HCT116 (cell line): ENCODE measurements around the gene TAOK3. TPM values are rescaled to one million over a fixed set of nuclear protein-coding genes. Genes with fewer than 3 reads are reported as not detected.
A peak's percentile ranks its signal among the peaks of the same experiment; 100 is the strongest.

Experiments
- ATAC-seq: fragments of 200-7000 bp; cut with Tn5 transposase; 2 replicates; pipeline ENCODE4 v1.9.1; 2020; ENCODE audit warnings: mild to moderate bottlenecking, moderate library complexity
- BruUV-seq: library from RNA; stranded (reverse); fragments of 400-500 nt; replicated peaks from 2 replicates; lab custom pipeline; 2021; lab: Mats Ljungman, UMichigan
- CTCF ChIA-PET: fragments of 300-600 bp; sonication (Branson Sonifier 250); formaldehyde crosslinking; loops from one replicate; lab custom pipeline; 2021; ENCODE audit warnings: antibody characterized with exemption; lab: Charles Lee
- POLR2A ChIA-PET: fragments of 300-600, 350-600 bp; sonication (Branson Sonifier 250); formaldehyde crosslinking; loops from one replicate; lab custom pipeline; 2021; ENCODE audit warnings: antibody characterized with exemption; lab: Charles Lee
- RAD21 ChIA-PET, 2 experiments: fragments of 300-600 bp; sonication (Branson Sonifier 250); formaldehyde crosslinking; loops; one replicate each; lab custom pipeline; 2023; ENCODE audit warnings: low total read pairs in 2 of 2; ENCODE audit not compliant: uncharacterized antibody in 2 of 2, unreplicated experiment in 2 of 2, low non-redundant PET in 1 of 2; lab: Charles Lee
- DNase-seq: peaks from one replicate; pipeline ENCODE4 v3.0.0-alpha.2; 2010; ENCODE audit warnings: low read depth, low spot score
- H2AFZ ChIP-seq: fragments of 200-600 bp; shearing (Covaris generic), sonication (generic); 2 replicates; pipeline ENCODE4 v1.6.1; 2017; ENCODE audit warnings: low read depth, mixed run types, mixed read lengths, antibody characterized with exemption, low read length; ENCODE audit not compliant: poor library complexity, severe bottlenecking
- H3K27ac ChIP-seq: 2 replicates; pipeline ENCODE4 v1.5.1; 2012; ENCODE audit warnings: low read depth, low read length
- H3K27me3 ChIP-seq: fragments of 200-600 bp; sonication (generic); 2 replicates; pipeline ENCODE4 v1.6.1; 2016; ENCODE audit warnings: mixed run types, low read length, mixed read lengths; ENCODE audit not compliant: insufficient read depth
- H3K36me3 ChIP-seq, 2 experiments: fragments of 200-500 bp in 1 of 2; fragments of 200-600 bp in 1 of 2; sonication (Bioruptor generic) in 1 of 2; sonication (generic) in 1 of 2; 2 replicates each; pipeline versions ENCODE4 v1.5.1 to v1.6.1; 2014 to 2016; ENCODE audit warnings: low read length in 2 of 2, inconsistent platforms in 1 of 2, mixed read lengths in 1 of 2, mixed run types in 1 of 2; ENCODE audit not compliant: insufficient read depth in 2 of 2, control insufficient read depth in 1 of 2
- H3K4me1 ChIP-seq, 2 experiments: fragments of 200-600 bp in 1 of 2; sonication (generic) in 1 of 2; 2 replicates each; pipeline versions ENCODE4 v1.5.1 to v1.6.1; 2012 to 2017; ENCODE audit warnings: low read length in 2 of 2, inconsistent platforms in 1 of 2, mild to moderate bottlenecking in 1 of 2, mixed read lengths in 1 of 2, mixed run types in 1 of 2, moderate library complexity in 1 of 2; ENCODE audit not compliant: insufficient read depth in 2 of 2, control insufficient read depth in 1 of 2
- H3K4me2 ChIP-seq: fragments of 200-600 bp; sonication (generic); 2 replicates; pipeline ENCODE4 v1.6.1; 2017; ENCODE audit warnings: mixed run types, low read length, mixed read lengths
- H3K4me3 ChIP-seq, 2 experiments: fragments of 200-600 bp in 1 of 2; sonication (generic) in 1 of 2; replicated peaks in 1 of 2; 2 replicates each; pipeline ENCODE4 v1.5.1; 2011 to 2016; ENCODE audit warnings: low read length in 2 of 2, control low read depth in 1 of 2, low read depth in 1 of 2, mild to moderate bottlenecking in 1 of 2, mixed read lengths in 1 of 2, mixed run types in 1 of 2
- H3K79me2 ChIP-seq: fragments of 200-600 bp; sonication (generic); 2 replicates; pipeline ENCODE4 v1.6.1; 2017; ENCODE audit warnings: mild to moderate bottlenecking, mixed run types, low read length, moderate library complexity, mixed read lengths; ENCODE audit not compliant: insufficient read depth
- H3K9ac ChIP-seq: fragments of 200-600 bp; sonication (generic); 2 replicates; pipeline ENCODE4 v1.6.1; 2016; ENCODE audit warnings: low read length, mixed read lengths
- H3K9me2 ChIP-seq: fragments of 200-600 bp; sonication (generic), shearing (Covaris generic); 2 replicates; pipeline ENCODE4 v1.6.1; 2017; ENCODE audit warnings: mixed run types, mild to moderate bottlenecking, moderate library complexity; ENCODE audit not compliant: insufficient read depth
- H3K9me3 ChIP-seq, 2 experiments: fragments of 200-500 bp in 1 of 2; fragments of 200-600 bp in 1 of 2; sonication (Bioruptor generic) in 1 of 2; sonication (generic) in 1 of 2; 2 replicates each; pipeline ENCODE4 v1.6.1; 2014 to 2017; ENCODE audit warnings: low read length in 2 of 2, mixed read lengths in 2 of 2, inconsistent platforms in 1 of 2, low read depth in 1 of 2, mild to moderate bottlenecking in 1 of 2, mixed run types in 1 of 2, moderate library complexity in 1 of 2; ENCODE audit not compliant: control insufficient read depth in 1 of 2, insufficient read depth in 1 of 2
- H4K20me1 ChIP-seq: fragments of 200-600 bp; sonication (generic), shearing (Covaris generic); 2 replicates; pipeline ENCODE4 v1.6.1; 2017; ENCODE audit warnings: mixed run types, mild to moderate bottlenecking, moderate library complexity; ENCODE audit not compliant: insufficient read depth
- CBX3 ChIP-seq: IDR thresholded peaks from 2 replicates; pipeline ENCODE4 v1.6.1; 2012; ENCODE audit warnings: low read depth
- CEBPB ChIP-seq: IDR thresholded peaks from 2 replicates; pipeline ENCODE4 v1.6.1; 2012; ENCODE audit warnings: low read depth
- EGR1 ChIP-seq: IDR thresholded peaks from 2 replicates; pipeline ENCODE4 v1.6.1; 2012; ENCODE audit warnings: low read depth
- EZH2phosphoT487 ChIP-seq: fragments of 200-600 bp; IDR thresholded peaks from 2 replicates; pipeline ENCODE4 v1.6.1; 2018; ENCODE audit warnings: antibody characterized with exemption, borderline replicate concordance
- RAD21 ChIP-seq: IDR thresholded peaks from 2 replicates; pipeline ENCODE4 v1.6.1; 2012; ENCODE audit warnings: low read depth, mild to moderate bottlenecking
- SP1 ChIP-seq: IDR thresholded peaks from 2 replicates; pipeline ENCODE4 v1.6.1; 2012; ENCODE audit warnings: low read depth
- intact Hi-C: fragments of 100-400 bp; cut with micrococcal nuclease; formaldehyde crosslinking; loops from 2 replicates; pipeline ENCODE4 v1.10.0; 2022
- total RNA-seq: library from RNA; stranded (reverse); gene quantifications from one replicate; pipeline ENCODE4 v1.2.1, GENCODE V29; 2021; ENCODE audit not compliant: unreplicated experiment
- TF ChIP-seq, protein P1 (sequence below), 3 experiments: fragments of 200-600 bp in 1 of 3; sonication (generic) in 1 of 3; IDR thresholded peaks in 2 of 3; conservative IDR thresholded peaks in 1 of 3; 2 replicates each; pipeline ENCODE4 v1.5.1; 2012 to 2017; ENCODE audit warnings: low read depth in 2 of 3, low read length in 2 of 3, antibody characterized with exemption in 1 of 3, borderline replicate concordance in 1 of 3, control low read depth in 1 of 3, mild to moderate bottlenecking in 1 of 3, mixed read lengths in 1 of 3, mixed run types in 1 of 3, moderate library complexity in 1 of 3; ENCODE audit not compliant: insufficient read depth in 1 of 3
- TF ChIP-seq, protein P2 (sequence below): IDR thresholded peaks from 2 replicates; pipeline ENCODE4 v1.6.1; 2012
- TF ChIP-seq, protein P3 (sequence below): IDR thresholded peaks from 2 replicates; pipeline ENCODE4 v1.6.1; 2012

TAOK3 gene
- total RNA-seq, 1 experiment from 2014 or later = 10.5 TPM

DNA sequence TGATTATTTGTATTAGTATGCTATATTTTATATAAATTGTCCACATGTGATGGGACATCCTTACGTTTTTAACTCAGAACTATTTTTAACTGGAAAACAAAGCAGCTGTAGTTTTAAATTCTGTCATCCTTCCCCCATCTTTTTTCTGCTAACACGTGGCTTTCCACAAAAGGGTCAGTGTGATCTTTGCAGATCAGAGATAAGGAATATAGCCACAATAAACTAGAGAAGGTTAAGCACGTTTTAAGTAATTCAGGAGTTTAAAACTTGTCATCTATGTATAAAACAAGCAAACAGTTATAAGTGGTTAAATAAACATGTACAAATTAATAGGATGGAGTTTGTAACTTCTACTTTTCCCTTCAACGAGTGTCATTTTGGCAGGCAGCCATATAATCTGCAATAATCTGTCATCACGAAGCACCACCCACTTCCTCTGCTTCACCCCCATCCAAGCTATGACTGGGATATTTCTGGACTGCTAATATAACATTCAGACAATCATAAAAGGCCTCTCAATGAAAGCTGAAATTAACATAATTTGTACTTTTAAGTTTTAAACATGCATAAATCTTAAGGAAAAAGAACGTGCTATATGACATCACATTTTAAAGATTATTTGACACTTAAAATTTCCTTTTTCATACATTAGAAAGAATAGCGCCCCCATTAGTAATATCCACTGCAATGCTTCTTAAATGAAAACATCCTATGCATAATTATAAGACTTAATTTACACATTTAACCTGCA, 15.3 kb downstream of the TAOK3 start:
- peak overlapping the region in 1 of 2 experiments; percentile 2; a peak in 1 of 4 replicates for H3K4me3 ChIP-seq
- CTCF ChIA-PET = interaction anchor here (0.6 to 3.1 kb wide), 12 partner anchors 8 to 500 kb away, joined by 3 to 31 read pairs (median 4); partner anchors contain the start of gene SUDS3

More for the DNA sequence above, 15.3 kb downstream of the TAOK3 start:
- ChIA-PET RAD21 (no interaction called here), POLR2A (interaction anchor here (1.0 to 1.5 kb wide), 4 partner anchors 10 to 221 kb away, joined by 3 to 4 read pairs (median 4); partner anchors contain the start of genes PEBP1, SUDS3 and TAOK3)
- Histone ChIP-seq H3K4me2 (peak overlapping the region; percentile 43), H3K9ac (no peak overlapping the region), H3K27me3 (no peaks in the 10 kb centered on the region), H3K79me2 (no peaks in the 10 kb centered on the region), H2AFZ (peak overlapping the region; percentile 17), H3K36me3 (no peaks in the 10 kb centered on the region), H3K27ac (no peak overlapping the region; the same call in 1 of the 2 replicates), H3K4me1 (peaks cover 22 to 30% of the 10 kb centered on the region in 2 experiments), H3K9me3 (no peaks in the 10 kb centered on the region), H4K20me1 (no peaks in the 10 kb centered on the region), H3K9me2 (no peaks in the 10 kb centered on the region)
- DNase-seq (peak; percentile 63), ATAC-seq (peak; percentile 60; the same call in 1 of the 2 replicates)
- intact Hi-C loops = loop anchor here (2.0 kb wide), 1 partner anchor 203 kb away; no protein-coding TSS in a partner anchor
- TF ChIP-seq, protein P1, sequence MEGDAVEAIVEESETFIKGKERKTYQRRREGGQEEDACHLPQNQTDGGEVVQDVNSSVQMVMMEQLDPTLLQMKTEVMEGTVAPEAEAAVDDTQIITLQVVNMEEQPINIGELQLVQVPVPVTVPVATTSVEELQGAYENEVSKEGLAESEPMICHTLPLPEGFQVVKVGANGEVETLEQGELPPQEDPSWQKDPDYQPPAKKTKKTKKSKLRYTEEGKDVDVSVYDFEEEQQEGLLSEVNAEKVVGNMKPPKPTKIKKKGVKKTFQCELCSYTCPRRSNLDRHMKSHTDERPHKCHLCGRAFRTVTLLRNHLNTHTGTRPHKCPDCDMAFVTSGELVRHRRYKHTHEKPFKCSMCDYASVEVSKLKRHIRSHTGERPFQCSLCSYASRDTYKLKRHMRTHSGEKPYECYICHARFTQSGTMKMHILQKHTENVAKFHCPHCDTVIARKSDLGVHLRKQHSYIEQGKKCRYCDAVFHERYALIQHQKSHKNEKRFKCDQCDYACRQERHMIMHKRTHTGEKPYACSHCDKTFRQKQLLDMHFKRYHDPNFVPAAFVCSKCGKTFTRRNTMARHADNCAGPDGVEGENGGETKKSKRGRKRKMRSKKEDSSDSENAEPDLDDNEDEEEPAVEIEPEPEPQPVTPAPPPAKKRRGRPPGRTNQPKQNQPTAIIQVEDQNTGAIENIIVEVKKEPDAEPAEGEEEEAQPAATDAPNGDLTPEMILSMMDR (IDR thresholded peaks at IDR 0.05 in 2 of 3, conservative IDR thresholded peaks at IDR 0.05 in 1 of 3; ENCODE audit: borderline replicate concordance in 1 of 3, insufficient read depth in 1 of 3, low read depth in 2 of 3, low read length in 2 of 3) = peak in 2 of 3 experiments; percentile 18 to 51; a peak in 2 of 6 replicates
- TF ChIP-seq CBX3 (peak; percentile 21; the same call in 1 of the 2 replicates), EGR1 (0 out of 2 replicates have a peak, but pooled peaks have one; percentile 11), SP1 (peak; percentile 41; the same call in 1 of the 2 replicates), CEBPB (peak; percentile 29; the same call in 1 of the 2 replicates), RAD21 (0 out of 2 replicates have a peak, but pooled peaks have one; percentile 16), EZH2phosphoT487 (no peak)
- TF ChIP-seq, protein P2, sequence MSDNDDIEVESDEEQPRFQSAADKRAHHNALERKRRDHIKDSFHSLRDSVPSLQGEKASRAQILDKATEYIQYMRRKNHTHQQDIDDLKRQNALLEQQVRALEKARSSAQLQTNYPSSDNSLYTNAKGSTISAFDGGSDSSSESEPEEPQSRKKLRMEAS = peak; percentile 48
- TF ChIP-seq, protein P3, sequence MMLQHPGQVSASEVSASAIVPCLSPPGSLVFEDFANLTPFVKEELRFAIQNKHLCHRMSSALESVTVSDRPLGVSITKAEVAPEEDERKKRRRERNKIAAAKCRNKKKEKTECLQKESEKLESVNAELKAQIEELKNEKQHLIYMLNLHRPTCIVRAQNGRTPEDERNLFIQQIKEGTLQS = no peak
- no TSS peak for BruUV-seq
